Measurements from ENCODE around the gene PEX11G.

DNA sequence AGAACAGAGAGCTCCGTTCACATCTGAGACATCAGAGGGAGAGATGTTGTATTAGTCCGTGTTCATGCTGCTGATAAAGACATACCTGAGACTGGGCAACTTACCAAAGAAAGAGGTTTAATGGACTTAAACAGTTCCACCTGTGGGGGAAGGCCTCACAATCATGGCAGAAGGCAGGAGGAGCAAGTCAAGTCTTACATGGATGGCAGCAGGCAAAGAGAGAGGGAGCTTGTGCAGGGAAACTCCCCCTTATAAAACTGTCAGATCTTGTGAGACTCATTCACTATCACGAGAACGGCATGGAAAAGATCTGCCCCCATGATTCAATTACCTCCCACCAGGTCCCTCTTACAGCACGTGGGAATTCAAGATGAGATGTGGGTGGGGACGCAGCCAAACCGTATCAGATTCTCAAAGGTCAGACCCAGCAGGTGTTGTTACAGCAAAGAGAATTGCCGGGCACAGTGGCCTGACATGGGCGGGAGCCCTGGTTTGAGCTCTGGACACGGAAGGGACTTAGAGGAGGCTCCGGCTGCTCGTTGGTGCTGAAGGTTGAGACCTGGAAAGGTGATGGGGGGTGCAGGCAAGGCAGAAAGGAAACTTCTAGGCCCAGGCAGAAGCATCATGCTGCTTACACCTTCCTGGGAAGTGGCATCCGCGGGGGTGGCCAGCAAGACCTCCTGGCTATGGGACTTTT lies 33.1 kb downstream of the PEX11G start:
- TF ChIP-seq POLR2A (IDR thresholded peaks at IDR 0.05) (no peak), POLR2AphosphoS5 (IDR thresholded peaks at IDR 0.05; ENCODE audit: insufficient read depth in 1 of 2, low read depth in 1 of 2) (no peak)

Measured in vagina (tissue), 2 donors.